HepG2 (cell line): ENCODE measurements around the gene COPZ1. TPM values are rescaled to one million over a fixed set of nuclear protein-coding genes. Genes with fewer than 3 reads are reported as not detected.

Experiments used
- ELF3 ChIP-seq: IDR thresholded peaks from 2 replicates; pipeline ENCODE4 v1.6.1; 2016; ENCODE audit warnings: missing genetic modification reagents, missing compliant biosample characterization
- ELF4 ChIP-seq: sonication (generic); formaldehyde crosslinking; IDR thresholded peaks from 2 replicates; pipeline ENCODE4 v1.5.0; 2020; ENCODE audit warnings: missing genetic modification reagents, mild to moderate bottlenecking, moderate library complexity, borderline replicate concordance
- IKZF1 ChIP-seq: fragments of 450-650 bp; IDR thresholded peaks from 2 replicates; pipeline ENCODE4 v1.7.1; 2016
- NFATC3 ChIP-seq: sonication (generic); formaldehyde crosslinking; IDR thresholded peaks from 2 replicates; pipeline ENCODE4 v1.5.1; 2020; ENCODE audit warnings: mild to moderate bottlenecking, missing genetic modification reagents
- NFYC ChIP-seq: IDR thresholded peaks from 2 replicates; pipeline ENCODE4 v1.6.1; 2016; ENCODE audit warnings: missing genetic modification reagents, missing compliant biosample characterization
- PBX2 ChIP-seq: IDR thresholded peaks from 2 replicates; pipeline ENCODE4 v1.6.1; 2016; ENCODE audit warnings: control low read depth
- RERE ChIP-seq: IDR thresholded peaks from 2 replicates; pipeline ENCODE4 v1.6.1; 2016; ENCODE audit warnings: low read depth, missing genetic modification reagents, missing compliant biosample characterization
- REXO4 ChIP-seq: sonication (generic); formaldehyde crosslinking; IDR thresholded peaks from 2 replicates; pipeline ENCODE4 v1.8.0; 2022; ENCODE audit warnings: missing genetic modification reagents, mild to moderate bottlenecking, borderline replicate concordance
- SIN3B ChIP-seq: fragments of 150-350 bp; IDR thresholded peaks from 2 replicates; pipeline ENCODE4 v1.6.1; 2014; ENCODE audit warnings: low read length
- TAF1 ChIP-seq: sonication (generic); formaldehyde crosslinking; IDR thresholded peaks from 2 replicates; pipeline ENCODE4 v1.4.0; 2020; ENCODE audit warnings: missing genetic modification reagents
- TRIM22 ChIP-seq: fragments of 450-650 bp; IDR thresholded peaks from 2 replicates; pipeline ENCODE4 v1.6.1; 2017
- ZBTB46 ChIP-seq: sonication (generic); formaldehyde crosslinking; IDR thresholded peaks from 2 replicates; pipeline ENCODE4 v1.4.0; 2020; ENCODE audit warnings: mild to moderate bottlenecking, missing genetic modification reagents, borderline replicate concordance
- ZNF850 ChIP-seq: sonication (generic); formaldehyde crosslinking; conservative IDR thresholded peaks from 2 replicates; pipeline ENCODE4 v1.9.0; 2021; ENCODE audit warnings: mild to moderate bottlenecking, missing genetic modification reagents
- ZSCAN21 ChIP-seq: sonication (generic); formaldehyde crosslinking; IDR thresholded peaks from 2 replicates; pipeline ENCODE4 v1.8.0; 2022; ENCODE audit warnings: mild to moderate bottlenecking, missing genetic modification reagents, moderate library complexity, borderline replicate concordance
- polyA plus RNA-seq, 8 experiments: library from polyadenylated mRNA; depleted of rRNA in 3 of 8; stranded (reverse) in 7 of 8; unstranded in 1 of 8; fragments of >200 nt; fragmentation: Illumina TruSeq in 4 of 8; extraction: Trizol in 4 of 8; gene quantifications; 2 replicates each; pipeline versions ENCODE4 v1.2.1 to v1.2.3, GENCODE V29; 2011 to 2016; ENCODE audit warnings: low read depth in 4 of 8, missing spikeins in 1 of 8, mixed read lengths in 1 of 8; ENCODE audit not compliant: insufficient read depth in 1 of 8
- total RNA-seq, 5 experiments: library from RNA; depleted of rRNA; stranded (reverse); fragments of >200 nt; fragmentation: Illumina TruSeq; extraction: Trizol; gene quantifications; 2 replicates each; pipeline ENCODE4 v1.2.3, GENCODE V29; 2016; ENCODE audit warnings: low read depth in 1 of 5
- TF ChIP-seq, protein P1 (sequence below): sonication (generic); formaldehyde crosslinking; IDR thresholded peaks from 2 replicates; pipeline ENCODE4 v1.5.0; 2020; ENCODE audit warnings: missing genetic modification reagents, mild to moderate bottlenecking, borderline replicate concordance
- TF ChIP-seq, protein P2 (sequence below): sonication (generic); formaldehyde crosslinking; IDR thresholded peaks from 2 replicates; pipeline ENCODE4; 2020; ENCODE audit warnings: missing genetic modification reagents, mild to moderate bottlenecking, borderline replicate concordance

Gene COPZ1
- total and polyA plus RNA-seq, 2 of the 13 experiments (the other 11 are each of a cell fraction or from before 2014, with no cell fraction given) = 125 to 184 TPM

DNA sequence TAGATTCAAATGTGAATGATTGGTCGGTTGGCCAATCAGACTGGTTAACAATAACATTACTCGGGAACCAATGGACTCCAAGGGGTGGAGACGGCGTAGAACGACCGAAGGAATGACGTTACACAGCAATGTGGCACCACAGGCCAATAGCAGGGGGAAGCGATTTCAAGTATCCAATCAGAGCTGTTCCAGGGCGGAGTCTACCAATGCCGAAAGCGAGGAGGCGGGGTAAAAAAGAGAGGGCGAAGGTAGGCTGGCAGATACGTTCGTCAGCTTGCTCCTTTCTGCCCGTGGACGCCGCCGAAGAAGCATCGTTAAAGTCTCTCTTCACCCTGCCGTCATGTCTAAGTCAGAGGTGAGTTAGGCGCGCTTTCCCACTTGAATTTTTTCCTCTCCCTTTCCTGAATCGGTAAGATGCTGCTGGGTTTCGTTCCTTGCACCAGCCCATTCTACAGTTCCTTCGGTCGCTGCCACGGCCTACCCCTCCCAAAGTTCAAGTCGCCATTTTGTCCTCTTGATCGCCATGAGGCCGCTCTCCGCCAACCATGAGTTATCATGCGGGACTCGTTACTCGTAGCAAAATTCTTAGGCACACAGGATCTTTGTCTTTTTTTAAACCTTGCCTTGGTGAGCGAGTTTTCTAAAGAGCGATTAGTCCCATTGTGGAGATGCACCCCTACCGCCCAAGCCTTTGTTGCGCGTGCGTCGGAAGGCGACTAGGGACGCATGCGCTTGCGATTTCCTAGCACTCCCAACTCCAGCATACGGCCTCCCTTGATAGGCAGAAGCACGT is 44.3 kb upstream of the COPZ1 start, which contains the start of gene HNRNPA1 (continued):
- TF ChIP-seq RERE (CRISPR knock-in tag) (no peak), REXO4 (CRISPR knock-in tag) (no peak), ZNF850 (CRISPR knock-in tag) (no peak), IKZF1 (no peak), NFATC3 (no peak), TAF1 (CRISPR knock-in tag) (peak; percentile 99), SIN3B (no peak), ELF3 (CRISPR knock-in tag) (0 out of 2 replicates have a peak, but pooled peaks have one; percentile 7), ZBTB46 (no peak), NFYC (CRISPR knock-in tag) (peak; percentile 93), ZSCAN21 (CRISPR knock-in tag) (no peak), ELF4 (CRISPR knock-in tag) (peak; percentile 86; the same call in 1 of the 2 replicates), PBX2 (CRISPR knock-in tag) (peak; percentile 88), TRIM22 (no peak)
- TF ChIP-seq, protein P1, sequence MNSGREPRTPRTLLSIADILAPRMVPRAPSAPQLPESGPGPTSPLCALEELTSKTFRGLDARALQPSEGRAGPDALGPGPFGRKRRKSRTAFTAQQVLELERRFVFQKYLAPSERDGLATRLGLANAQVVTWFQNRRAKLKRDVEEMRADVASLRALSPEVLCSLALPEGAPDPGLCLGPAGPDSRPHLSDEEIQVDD = no peak
- TF ChIP-seq, protein P2, sequence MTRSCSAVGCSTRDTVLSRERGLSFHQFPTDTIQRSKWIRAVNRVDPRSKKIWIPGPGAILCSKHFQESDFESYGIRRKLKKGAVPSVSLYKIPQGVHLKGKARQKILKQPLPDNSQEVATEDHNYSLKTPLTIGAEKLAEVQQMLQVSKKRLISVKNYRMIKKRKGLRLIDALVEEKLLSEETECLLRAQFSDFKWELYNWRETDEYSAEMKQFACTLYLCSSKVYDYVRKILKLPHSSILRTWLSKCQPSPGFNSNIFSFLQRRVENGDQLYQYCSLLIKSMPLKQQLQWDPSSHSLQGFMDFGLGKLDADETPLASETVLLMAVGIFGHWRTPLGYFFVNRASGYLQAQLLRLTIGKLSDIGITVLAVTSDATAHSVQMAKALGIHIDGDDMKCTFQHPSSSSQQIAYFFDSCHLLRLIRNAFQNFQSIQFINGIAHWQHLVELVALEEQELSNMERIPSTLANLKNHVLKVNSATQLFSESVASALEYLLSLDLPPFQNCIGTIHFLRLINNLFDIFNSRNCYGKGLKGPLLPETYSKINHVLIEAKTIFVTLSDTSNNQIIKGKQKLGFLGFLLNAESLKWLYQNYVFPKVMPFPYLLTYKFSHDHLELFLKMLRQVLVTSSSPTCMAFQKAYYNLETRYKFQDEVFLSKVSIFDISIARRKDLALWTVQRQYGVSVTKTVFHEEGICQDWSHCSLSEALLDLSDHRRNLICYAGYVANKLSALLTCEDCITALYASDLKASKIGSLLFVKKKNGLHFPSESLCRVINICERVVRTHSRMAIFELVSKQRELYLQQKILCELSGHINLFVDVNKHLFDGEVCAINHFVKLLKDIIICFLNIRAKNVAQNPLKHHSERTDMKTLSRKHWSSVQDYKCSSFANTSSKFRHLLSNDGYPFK = no peak; the same call in 1 of the 2 replicates
